Measurements from ENCODE around the gene MED14.

Gene MED14

DNA sequence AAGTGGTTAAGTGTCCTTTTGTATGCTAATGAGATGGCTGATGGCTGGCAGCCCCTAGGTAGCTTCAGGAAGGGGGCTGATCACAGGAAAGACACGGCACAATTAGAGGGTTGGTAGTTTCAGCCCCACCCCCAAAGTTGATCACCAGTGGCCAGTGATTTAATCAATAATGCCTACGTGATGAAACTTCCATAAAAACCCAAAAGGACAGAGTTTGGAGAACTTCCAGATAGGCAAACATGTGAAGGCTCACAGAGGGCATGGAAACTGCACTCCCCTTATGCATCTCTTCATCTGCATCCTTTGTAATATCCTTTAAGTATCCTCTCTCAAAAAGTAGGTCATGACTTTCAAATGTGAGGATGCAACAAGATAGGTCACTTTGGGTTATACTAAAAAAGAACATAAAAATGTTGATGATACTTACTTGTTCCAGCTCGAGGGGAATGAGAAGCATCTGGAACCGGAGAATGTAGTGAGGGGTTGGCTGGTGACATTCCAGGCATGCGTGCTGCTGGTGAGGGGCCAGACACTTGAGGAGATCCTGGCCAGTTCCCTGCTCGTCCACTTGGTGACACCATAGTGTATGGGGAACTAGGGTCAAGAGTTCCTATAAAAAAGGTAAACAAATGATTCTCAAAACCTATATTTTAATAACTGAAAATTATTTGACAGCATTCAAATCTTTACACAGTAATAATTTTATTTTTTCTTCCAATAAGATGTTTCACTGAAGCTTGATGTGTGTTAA, 71.3 kb downstream of the MED14 start:
- DNase-seq (ENCODE audit: low read depth in 1 of 2, low spot score in 1 of 2), result no peak

DNA sequence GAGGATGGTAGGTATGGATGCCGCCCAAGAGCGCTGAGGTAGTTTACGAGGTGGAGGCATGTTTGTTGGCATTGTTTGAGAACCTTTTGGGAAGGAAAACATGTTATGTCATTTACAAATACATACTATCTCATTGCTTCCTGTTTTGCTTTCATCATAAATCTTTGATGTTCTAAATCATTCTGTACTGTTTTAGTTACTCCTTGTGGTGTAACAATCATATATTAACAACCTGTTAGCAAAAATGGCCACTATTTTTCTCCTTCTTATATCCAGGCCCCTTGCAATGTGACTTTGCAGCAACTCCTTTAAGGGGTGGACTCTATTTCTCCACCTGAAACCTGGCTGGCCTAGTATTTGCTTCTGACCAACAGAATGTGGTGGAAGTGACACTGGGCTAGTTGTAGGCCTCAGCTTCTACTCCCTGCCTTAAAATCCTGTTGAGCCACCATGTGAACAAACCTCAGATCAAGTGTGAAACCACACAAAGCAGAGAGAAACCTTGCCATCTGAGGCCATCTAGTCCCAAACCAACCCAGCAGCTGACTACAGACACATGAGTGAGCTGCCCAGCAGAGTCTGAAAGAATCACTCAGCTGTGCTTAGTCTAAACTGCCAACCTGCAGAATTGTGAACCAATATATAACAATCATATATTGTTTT, 72.1 kb downstream of the MED14 start:
- DNase-seq (ENCODE audit: low read depth in 1 of 2, low spot score in 1 of 2), result no peak

DNA sequence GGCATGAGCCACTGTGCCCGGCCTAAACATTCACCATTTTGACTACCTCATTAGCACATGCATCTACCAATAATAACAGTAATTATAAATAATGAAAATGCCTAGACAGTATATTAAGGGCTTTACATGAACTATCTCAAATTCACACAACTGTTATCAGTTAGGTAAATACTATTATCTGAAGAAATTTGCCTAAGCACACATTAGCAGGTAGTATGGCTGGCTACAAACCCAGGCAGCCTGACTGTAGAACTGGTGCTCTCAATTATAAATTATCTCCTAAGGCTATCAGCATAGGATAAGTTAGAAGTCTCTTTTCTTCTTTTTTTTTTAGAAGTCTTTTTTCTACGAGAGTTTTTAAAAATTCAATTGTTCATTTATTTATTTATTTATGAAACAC, 73.9 kb downstream of the MED14 start:
- no peak for DNase-seq (ENCODE audit: low read depth in 1 of 2, low spot score in 1 of 2)

DNA sequence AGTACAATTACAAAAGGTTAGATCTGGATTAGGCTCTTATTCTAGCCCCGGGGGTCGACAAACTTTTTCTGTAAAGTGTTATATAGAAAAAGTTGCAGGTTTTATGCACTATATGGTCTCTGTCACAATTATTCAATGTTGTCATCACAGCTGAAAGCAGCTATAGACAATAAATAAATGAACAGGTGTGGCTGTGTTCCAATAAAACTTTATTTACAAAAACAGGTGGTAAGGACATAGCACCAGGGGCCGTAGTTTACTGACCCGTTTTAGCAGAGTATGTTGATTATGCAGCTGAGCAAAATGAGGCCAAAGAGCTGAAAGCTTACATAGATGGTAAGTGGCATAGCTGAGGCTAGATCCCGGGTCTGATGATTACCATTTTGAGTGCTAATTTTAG, 75.0 kb downstream of the MED14 start:
- no peak for DNase-seq (ENCODE audit: low read depth in 1 of 2, low spot score in 1 of 2)

DNA sequence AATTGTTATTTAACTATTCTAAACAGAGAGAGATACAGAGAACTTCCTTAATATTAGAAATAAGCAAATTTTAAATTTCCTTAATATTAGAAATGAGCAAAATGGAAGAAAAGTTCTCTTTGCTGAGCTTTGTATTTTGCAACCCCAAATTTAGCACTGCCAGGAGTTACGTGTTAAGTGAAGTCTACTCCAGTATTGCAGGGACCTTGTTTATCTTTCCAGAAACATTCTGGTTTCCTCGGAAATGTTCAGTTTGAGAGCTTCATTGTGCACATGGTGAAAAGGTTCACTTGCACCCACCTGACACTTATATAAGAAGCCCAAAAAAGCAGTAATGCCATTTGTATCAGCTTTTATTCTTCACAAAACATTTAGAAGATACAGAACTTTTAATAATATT, 81.8 kb downstream of the MED14 start:
- no peak for DNase-seq (ENCODE audit: low read depth in 1 of 2, low spot score in 1 of 2)

DNA sequence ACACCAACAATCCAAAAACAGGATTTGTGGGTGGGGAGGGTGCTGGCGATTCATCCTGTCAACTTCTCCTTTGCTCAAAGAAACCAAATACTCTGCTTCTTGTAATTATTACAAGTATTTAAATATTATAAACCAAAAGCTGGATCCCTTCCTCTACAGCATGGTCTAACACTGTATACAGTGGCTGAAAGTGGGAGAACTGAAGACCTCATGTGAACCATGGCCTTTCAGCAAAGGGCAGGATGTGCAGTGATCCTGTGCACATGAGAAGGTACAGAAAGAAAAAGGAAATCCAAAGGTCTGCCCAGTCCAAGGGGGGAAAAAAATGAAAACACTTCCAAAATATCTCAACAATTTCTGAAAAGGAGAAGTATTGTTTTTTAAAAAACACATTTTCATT, 82.7 kb downstream of the MED14 start:
- no peak for DNase-seq (ENCODE audit: low read depth in 1 of 2, low spot score in 1 of 2)

DNA sequence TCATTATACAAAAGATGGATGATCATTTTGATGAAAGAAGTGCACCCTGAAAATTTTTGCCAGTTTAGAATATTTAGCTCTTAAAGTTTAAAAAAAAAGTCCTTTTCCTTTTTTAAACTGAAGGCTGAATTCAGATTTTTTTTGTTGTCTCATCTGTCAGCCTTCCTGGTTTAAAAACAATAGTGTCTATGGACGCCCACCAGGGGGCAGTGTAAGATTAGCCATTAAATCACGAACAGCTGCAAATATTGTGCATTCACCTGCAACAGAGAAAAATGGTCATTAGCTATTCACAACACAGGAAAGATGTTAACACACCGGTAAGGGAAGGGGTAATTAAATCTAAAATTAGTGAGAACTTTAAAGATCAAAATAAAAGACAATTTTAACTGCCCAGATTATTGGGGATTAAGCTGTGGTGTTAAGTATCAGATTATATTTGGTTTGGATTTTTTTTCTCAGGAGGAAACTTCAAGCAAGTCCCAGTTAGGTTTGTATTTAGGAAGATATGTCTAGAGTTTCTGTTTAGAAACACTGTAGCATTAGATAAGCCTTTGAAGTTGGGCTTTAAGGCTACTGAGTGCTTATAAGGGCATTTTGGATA, 83.6 kb downstream of the MED14 start:
- peak; percentile 24 to 46 for DNase-seq (ENCODE audit: low read depth in 1 of 2, low spot score in 1 of 2)

DNA sequence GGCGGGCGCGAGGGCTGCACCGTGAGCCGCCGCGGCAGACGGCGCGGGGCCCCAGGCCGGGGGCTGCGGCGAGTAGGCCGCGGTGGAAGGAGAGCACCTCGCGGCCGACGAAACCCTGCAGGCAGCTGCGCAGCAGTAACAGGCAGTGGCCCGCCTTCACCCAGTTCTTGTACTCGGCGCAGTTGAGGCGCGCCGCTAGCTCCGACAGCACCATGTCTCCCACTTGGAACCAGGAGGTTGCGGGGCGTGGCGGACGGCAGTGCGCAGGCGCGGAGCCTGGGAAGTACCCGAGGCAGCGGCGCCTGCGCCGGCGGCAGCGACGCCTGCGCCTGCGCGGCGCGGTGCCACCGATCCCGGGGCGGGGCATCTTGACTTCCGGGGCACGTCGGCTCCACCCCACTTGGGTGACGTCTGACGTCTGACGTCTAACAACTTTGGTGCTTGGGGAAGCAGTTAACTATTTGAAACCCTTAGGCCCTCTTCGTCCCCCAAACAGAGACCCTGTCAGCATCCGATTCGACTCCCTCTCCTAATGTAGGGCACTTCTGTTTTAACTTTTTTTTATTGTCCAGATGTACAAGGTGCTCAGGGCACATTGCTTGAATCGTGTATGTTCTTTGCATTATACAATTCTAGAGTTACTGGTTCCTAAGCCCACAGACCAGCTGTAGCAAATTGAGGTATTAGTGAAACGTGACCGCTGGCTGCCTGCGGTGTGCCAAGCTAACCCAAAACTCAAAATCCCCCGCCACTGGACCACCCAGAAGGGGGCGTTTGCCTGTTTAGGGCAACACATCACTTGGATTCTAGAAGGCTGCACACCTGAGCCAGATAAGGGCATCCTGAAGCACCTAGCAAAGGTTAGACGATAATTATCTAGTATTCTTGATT, 87.8 kb downstream of the MED14 start, which contains the start of gene CXorf38:
Gene CXorf38, minus strand, starts transcription at position 255 of the 891 bp plus-strand sequence. Its CDS starts 41 bp downstream, at position 214.
- DNase-seq (ENCODE audit: low read depth in 1 of 2, low spot score in 1 of 2), result peak; percentile 79 to 81

DNA sequence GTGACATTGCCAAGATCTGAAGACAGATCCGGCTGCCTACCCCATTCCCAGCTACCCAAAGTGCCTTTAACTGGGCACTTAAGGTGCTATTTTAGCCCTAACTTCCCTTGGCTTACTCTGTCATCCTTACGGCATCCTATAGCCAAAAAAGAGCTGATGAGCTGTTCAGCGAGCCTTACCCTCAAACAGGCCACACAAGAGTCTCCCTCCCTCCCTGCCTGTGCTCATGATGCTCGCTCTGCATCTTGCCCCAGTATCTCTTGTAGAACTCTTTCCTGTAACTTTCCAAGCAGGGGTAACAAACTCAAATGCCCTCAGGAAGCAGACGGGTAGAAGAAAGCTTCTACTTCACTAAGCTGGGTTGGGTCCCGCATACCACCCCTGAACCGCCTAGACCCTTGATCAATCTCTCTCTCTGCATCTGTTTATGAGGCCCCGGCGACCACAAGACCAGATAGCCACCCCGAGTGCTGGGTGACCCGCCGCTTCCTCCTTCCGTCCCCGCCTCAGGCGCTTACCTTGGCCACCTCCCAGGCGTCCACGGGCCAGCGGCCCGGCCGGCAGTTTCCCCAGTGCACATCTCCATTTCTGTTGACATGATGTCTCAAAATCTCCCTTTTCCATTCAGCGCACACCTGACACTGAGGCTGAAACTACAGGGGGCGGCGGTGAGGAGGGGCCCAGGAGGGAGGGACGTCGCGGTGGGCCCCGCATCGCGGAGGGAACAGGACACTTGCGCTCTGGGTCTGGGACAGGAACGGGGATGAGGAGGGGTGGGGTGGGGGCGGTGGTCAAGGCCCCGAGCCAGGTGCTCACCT, 88.6 kb downstream of the MED14 start:
- DNase-seq (ENCODE audit: low read depth in 1 of 2, low spot score in 1 of 2), result peak in 1 of 2 donors; percentile 2

DNA sequence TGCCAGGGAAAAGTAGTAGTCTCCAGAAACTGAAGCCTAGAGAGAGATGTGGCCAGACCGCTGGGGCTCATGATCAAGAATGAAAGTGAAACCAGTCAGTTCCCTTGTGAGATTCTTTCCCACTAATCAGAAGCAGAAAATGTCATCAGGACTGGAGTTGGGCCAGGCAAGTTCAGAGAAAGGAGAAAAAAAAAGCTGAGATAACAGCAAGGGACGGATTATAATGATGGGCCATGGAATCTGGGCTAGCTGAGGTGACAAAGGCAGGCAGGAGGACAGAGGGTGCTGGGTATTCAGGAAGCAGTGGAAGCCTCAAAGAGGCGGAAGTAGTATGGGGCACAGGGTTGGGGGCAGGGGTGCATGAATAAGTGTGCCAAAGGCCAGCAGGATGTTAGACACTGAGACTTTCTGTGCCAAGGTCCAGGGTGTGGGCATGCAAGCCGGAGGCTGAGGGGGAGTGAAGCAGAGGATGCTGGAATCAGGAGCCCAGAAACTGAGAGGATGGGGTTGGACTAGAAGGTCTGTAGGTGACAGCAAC, 90.5 kb downstream of the MED14 start:
- peak in 1 of 2 donors; percentile 0 for DNase-seq (ENCODE audit: low read depth in 1 of 2, low spot score in 1 of 2)

DNA sequence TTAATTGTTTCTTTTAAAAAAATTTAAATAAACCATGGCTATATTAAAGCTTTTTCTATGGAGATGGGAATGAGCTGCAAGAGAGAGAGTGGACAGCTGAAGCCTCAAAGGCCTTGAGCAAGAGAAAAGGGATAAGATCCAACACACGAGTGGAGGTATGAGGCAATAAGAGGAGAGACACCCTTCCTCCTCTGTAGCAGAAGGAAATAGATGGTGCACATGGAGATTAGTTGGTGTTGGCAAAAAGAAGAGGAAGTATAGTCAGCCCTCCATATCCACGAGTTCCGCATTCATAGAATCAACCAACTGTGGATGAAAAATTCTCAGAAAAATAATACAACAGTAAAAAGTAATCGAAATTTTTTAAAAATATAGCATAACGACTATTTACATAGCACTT, 91.2 kb downstream of the MED14 start:
- DNase-seq (ENCODE audit: low read depth in 1 of 2, low spot score in 1 of 2), result no peak

DNA sequence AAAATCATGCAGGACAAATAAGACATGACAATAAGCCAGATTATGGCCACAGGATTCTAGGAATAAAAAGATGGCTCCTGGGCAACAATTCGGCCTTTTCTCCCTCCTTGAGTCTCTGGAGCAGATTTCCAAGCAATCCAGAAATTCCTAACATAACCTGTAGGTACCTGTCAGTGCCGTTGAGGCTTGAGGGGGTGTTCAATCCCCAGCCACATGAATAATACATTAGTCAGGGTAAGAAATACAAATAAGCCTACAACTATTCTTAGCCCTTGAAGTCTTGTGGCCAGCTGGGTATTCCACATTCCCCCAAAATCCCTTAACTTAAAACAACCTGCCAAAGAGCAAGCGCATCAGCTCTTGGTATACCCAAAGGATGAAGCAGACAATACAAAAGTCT, 97.7 kb downstream of the MED14 start:
- DNase-seq (ENCODE audit: low read depth in 1 of 2, low spot score in 1 of 2), result no peak

DNA sequence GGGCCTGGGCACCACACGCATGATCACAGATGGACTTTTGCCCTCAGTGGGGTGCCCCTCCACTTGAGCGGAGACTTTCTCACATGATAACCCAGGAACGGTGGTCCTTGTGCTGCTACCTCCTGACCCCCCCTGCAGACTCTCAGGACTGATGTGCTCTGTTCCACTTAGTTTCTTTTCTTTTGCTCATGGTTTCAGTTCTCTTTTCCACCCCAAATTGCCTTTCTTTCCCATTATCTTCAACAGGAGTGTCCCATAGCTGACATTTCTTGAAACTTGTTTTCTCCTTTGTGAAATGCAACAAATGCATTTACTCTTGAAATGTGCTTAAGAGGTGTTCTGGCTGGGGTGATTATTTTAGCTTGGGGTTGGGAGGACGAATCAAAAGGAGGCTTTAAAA, 103.1 kb downstream of the MED14 start:
- no peak for DNase-seq (ENCODE audit: low read depth in 1 of 2, low spot score in 1 of 2)

DNA sequence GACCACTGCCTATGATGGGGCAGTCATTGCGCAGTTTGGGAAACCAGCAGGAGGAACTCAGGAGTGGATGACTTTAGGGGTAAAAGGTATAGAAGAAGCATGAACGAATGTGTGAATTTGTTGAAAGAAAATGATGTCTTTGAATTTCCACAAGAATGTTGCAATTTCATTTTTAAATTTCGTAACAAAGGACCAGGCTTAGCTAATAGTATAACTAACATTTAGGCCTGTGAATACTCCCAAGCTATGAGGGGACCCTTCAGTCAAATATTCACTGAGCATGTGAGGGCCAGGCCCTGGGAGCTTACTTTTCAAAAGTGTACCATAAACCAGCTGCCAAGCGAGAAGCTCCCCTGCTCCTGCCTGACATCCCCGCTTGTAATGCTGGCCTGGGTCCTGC, 106.8 kb downstream of the MED14 start:
- no peak for DNase-seq (ENCODE audit: low read depth in 1 of 2, low spot score in 1 of 2)

DNA sequence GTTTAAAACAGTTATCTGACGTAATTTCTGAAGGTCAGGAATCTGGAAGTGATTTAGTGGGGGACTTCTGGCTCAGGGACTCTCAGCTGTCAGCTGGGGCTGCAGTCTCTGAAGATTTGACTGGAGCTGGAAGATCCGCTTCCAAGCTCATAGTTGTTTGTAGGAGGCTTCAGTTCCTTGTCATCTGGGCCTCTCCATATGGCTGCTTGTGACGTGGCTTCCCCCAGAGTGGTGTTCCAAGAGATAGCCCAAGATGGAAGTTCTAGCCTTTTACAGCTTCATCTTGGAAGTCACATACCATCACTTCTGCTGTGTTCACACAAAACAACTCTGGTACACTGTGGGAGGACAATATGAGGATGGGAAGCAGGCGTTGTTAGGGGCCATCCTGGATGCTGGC, 110.0 kb downstream of the MED14 start:
- no peak for DNase-seq (ENCODE audit: low read depth in 1 of 2, low spot score in 1 of 2)

DNA sequence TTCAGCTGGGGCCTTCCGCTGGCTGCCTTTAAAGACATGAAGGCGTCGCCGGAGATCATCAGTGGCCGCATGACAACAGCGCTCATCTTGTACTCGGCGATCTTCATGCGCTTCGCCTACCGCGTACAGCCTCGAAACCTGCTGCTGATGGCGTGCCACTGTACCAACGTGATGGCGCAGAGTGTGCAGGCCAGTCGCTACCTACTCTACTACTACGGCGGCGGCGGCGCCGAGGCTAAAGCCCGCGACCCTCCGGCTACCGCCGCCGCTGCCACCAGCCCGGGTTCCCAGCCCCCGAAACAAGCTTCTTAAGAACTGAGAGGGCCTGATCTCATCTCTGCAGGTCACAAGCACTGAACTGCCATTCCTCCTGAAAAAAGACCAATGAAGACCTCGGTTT, 111.7 kb downstream of the MED14 start:
- no peak for DNase-seq (ENCODE audit: low read depth in 1 of 2, low spot score in 1 of 2)

DNA sequence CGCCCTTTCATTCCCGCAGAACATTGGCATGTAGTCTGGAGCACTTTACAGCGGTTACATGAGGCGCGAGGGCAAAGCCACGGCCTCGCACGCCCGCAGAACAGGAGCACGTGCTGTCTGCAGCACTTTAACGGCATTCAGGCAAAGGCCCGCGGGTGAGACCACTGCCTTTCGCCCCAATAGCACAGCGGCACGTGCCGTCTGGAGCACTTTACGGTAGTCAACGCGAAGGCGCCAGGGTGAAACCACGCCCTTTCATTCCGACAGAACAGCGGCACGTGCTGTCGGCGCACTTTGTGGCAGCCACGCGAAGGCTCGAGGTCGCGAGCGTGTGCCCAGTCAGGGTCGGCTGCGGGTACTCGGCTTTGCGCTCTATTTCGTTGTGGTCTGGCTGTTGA, 112.2 kb downstream of the MED14 start, which contains the start of gene MPC1L:
Gene MPC1L, plus strand, starts transcription at position 290 of the 398 bp plus-strand sequence. CDS start 138 bp downstream, outside the sequence.
- no peak for DNase-seq (ENCODE audit: low read depth in 1 of 2, low spot score in 1 of 2)

DNA sequence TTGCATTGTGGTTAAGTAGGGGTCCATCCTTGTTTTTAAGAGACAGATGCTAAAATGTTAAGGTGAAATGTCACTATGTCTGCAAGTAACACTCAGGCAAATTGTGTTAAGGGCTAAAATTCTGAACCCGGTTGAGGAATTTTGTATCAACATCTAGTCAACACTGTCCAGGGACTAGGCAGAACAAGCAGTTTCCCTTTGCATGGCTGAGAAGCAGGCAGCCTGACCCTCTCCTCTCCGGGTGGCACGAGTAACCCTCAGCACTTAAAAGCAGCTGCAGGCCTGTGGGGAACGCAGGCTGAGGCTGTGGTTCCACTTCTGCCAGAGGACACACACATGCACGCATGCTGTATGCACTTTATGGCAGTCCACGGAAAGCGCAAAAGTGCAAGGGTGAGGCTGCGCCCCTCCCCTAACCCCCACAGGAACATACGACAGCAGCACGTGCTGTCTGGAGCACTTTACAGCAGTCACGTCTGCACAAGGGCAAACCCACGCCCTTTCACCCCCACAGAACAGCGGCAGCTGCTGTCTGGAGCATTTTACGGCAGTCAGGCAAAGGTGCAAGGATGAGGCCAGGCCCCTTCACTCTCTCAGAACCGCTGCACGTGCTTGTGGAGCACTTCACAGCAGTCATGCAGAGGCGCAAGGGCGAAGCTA, 112.7 kb downstream of the MED14 start:
- DNase-seq (ENCODE audit: low read depth in 1 of 2, low spot score in 1 of 2), result no peak

DNA sequence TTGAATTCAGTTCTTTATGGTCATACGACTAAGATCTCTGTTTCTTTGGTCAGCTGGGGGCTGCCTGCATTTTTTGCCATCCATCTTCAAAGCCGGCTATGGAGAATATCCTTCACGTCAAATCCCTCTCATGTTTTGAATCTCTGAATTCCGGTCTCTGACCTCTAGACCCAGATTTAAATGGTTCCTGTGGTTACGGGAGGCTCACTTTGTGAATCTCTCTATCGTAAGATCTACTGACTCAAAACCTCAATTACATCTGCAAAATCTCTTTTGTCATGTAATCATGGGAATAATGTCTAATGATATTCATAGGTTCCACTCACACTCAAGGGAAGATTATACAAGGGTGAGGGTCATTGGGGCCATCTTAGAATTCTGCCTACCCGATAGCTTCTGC, 117.8 kb downstream of the MED14 start:
- DNase-seq (ENCODE audit: low read depth in 1 of 2, low spot score in 1 of 2), result no peak

DNA sequence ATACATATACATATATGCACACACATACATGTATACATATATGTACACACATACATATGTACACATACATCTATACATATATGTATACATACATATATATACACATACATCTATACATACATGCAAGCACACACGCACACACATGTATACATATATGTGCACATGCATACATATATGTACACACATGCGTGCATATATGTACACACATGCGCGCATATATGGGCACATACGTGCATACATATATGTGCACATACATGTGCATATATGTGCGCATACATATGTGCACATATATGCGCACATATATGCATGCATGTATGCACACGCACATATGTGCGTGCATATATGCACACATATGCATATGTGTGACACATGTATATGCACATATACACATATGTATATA, 119.4 kb downstream of the MED14 start:
- DNase-seq (ENCODE audit: low read depth in 1 of 2, low spot score in 1 of 2), result no peak
